Measurements from ENCODE around the gene PKIG. TPM values are rescaled to one million over a fixed set of nuclear protein-coding genes. Genes with fewer than 3 reads are reported as not detected.

The PKIG gene
- total and polyA plus RNA-seq, 2 donors (not counting 3 experiments of a cell fraction or from before 2014, with no cell fraction given) = 135 to 167 TPM

DNA sequence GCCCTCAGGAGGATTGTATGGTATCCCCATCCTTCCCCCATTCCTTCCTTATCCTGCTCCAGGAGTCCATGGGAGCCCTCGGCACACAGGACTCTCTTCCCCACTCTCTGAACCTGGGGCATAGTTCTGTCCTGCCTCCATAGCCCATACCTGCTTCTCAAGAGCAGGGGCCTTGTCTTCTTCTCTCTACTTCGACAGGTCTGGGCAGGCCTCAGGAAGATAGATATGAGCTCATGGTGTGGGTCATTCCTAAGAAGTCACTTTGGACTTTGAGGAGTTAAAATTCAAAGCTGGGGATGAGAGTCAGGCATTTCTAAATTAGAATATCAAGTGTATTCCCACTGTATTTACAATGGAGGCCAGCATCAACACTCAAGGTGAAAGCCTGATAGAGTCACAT, 77.6 kb downstream of the PKIG start:
- BruUV-seq (replicated peaks) = no TSS peak
- FAIRE-seq (no peak), DNase-seq (ENCODE audit: low read depth, low spot score) (no peak)
- ChIA-PET POLR2A (no interaction called here), CTCF (no interaction called here)
- TF ChIP-seq MYC (IDR thresholded peaks at IDR 0.05; ENCODE audit: low read depth, low read length) (no peak), FOS (IDR thresholded peaks at IDR 0.05; ENCODE audit: borderline replicate concordance, insufficient read depth, low read length) (no peak), JUN (IDR thresholded peaks at IDR 0.05; ENCODE audit: borderline replicate concordance, insufficient read depth, insufficient read length, low read depth) (no peak), GATA2 (IDR thresholded peaks at IDR 0.05; ENCODE audit: insufficient read depth, insufficient read length, low read depth, low read length) (no peak), POLR2AphosphoS5 (IDR thresholded peaks at IDR 0.05; ENCODE audit: insufficient read depth, low read depth, low read length) (no peak), EZH2 (IDR thresholded peaks at IDR 0.05; ENCODE audit: borderline replicate concordance, low read depth, low read length, severe bottlenecking) (no peak), POLR2A (IDR thresholded peaks at IDR 0.05; ENCODE audit: low read depth, low read length) (no peak)
- TF ChIP-seq, protein P1, sequence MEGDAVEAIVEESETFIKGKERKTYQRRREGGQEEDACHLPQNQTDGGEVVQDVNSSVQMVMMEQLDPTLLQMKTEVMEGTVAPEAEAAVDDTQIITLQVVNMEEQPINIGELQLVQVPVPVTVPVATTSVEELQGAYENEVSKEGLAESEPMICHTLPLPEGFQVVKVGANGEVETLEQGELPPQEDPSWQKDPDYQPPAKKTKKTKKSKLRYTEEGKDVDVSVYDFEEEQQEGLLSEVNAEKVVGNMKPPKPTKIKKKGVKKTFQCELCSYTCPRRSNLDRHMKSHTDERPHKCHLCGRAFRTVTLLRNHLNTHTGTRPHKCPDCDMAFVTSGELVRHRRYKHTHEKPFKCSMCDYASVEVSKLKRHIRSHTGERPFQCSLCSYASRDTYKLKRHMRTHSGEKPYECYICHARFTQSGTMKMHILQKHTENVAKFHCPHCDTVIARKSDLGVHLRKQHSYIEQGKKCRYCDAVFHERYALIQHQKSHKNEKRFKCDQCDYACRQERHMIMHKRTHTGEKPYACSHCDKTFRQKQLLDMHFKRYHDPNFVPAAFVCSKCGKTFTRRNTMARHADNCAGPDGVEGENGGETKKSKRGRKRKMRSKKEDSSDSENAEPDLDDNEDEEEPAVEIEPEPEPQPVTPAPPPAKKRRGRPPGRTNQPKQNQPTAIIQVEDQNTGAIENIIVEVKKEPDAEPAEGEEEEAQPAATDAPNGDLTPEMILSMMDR (IDR thresholded peaks at IDR 0.05; ENCODE audit: extremely low read depth in 1 of 2, insufficient read depth in 1 of 2, low read depth in 1 of 2, low read length in 2 of 2) = no peak
- TF ChIP-seq, protein P2, sequence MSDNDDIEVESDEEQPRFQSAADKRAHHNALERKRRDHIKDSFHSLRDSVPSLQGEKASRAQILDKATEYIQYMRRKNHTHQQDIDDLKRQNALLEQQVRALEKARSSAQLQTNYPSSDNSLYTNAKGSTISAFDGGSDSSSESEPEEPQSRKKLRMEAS (IDR thresholded peaks at IDR 0.05; ENCODE audit: insufficient read depth, insufficient read length) = no peak
- H3K27ac ChIP-seq (ENCODE audit: insufficient read depth, low read depth, low read length) = no peak overlapping the region
- dilution Hi-C loops (cut with MboI; ENCODE audit: extremely low pct_ligation_motif_present, low sequenced_read_pairs) (no loop called here), intact Hi-C loops (cut with micrococcal nuclease) (no loop called here)
- H3K4me3 ChIP-seq (replicated peaks in 1 of 3; ENCODE audit: insufficient read depth in 1 of 3, low read depth in 1 of 3, low read length in 3 of 3) = no peak overlapping the region
- no peaks in the 10 kb centered on the region for H3K9me1 ChIP-seq (replicated peaks; ENCODE audit: control insufficient read depth, extremely low read depth, insufficient read depth, low read length)
- no peaks in the 10 kb centered on the region for H3K9me3 ChIP-seq (replicated peaks; ENCODE audit: control insufficient read depth, insufficient read depth, low read length)
- H3K4me2 ChIP-seq (ENCODE audit: insufficient read depth, low read length) = no peak overlapping the region
- H3K36me3 ChIP-seq (ENCODE audit: control insufficient read depth in 2 of 2, extremely low read depth in 1 of 2, insufficient read depth in 2 of 2, low read length in 2 of 2) = no peaks in the 10 kb centered on the region
- peaks cover 9% of the 10 kb centered on the region for H3K4me1 ChIP-seq (ENCODE audit: control insufficient read depth, extremely low read depth, insufficient read depth, low read length)
- H2AFZ ChIP-seq (ENCODE audit: low read depth, low read length) = no peak overlapping the region
- no peaks in the 10 kb centered on the region for H3K79me2 ChIP-seq (ENCODE audit: control insufficient read depth, insufficient read depth, low read length)
- H4K20me1 ChIP-seq (replicated peaks; ENCODE audit: control insufficient read depth, extremely low read depth, insufficient read depth, low read length) = no peaks in the 10 kb centered on the region
- peaks cover 12 to 14% of the 10 kb centered on the region in 2 experiments for H3K27me3 ChIP-seq (ENCODE audit: control insufficient read depth in 2 of 2, insufficient read depth in 2 of 2, low read length in 2 of 2)
- no peak overlapping the region for H3K9ac ChIP-seq (replicated peaks; ENCODE audit: extremely low read depth, insufficient read depth, low read length)
